NCI-H2196 (cell line): ENCODE measurements around the gene C2CD2.

Source experiments
- DNase-seq: peaks from one replicate; lab custom pipeline; 2025; ENCODE audit not compliant: unreplicated experiment; lab: John Stamatoyannopoulos, UW

The C2CD2 gene

GRCh38 chr21:41848958-41849580, 104.7 kb downstream of the C2CD2 start:
- DNase-seq, result no peak

GRCh38 chr21:41848533-41848932, 105.3 kb downstream of the C2CD2 start:
- DNase-seq, result no peak

GRCh38 chr21:41847066-41847804, 106.6 kb downstream of the C2CD2 start:
- DNase-seq, result no peak

GRCh38 chr21:41846536-41846935, 107.3 kb downstream of the C2CD2 start:
- no peak for DNase-seq

- DNase-seq, result no peak
Observed at GRCh38 chr21:41846033-41846317, 107.8 kb downstream of the C2CD2 start.

- no peak for DNase-seq
Observed at GRCh38 chr21:41845310-41846032, 108.3 kb downstream of the C2CD2 start.

GRCh38 chr21:41843584-41843983, 110.2 kb downstream of the C2CD2 start:
- DNase-seq, result no peak

GRCh38 chr21:41840880-41841279, 112.9 kb downstream of the C2CD2 start:
- DNase-seq, result no peak

- no peak for DNase-seq
Observed at GRCh38 chr21:41839387-41840000, 114.3 kb downstream of the C2CD2 start.

- no peak for DNase-seq
Observed at GRCh38 chr21:41837756-41838297, 116.0 kb downstream of the C2CD2 start.

GRCh38 chr21:41836166-41837015, 117.4 kb downstream of the C2CD2 start:
- no peak for DNase-seq

- DNase-seq, result no peak
Observed at GRCh38 chr21:41835711-41836154, 118.1 kb downstream of the C2CD2 start.
